H1 (cell line): ENCODE measurements around the gene PSKH1. TPM values are rescaled to one million over a fixed set of nuclear protein-coding genes. Genes with fewer than 3 reads are reported as not detected.

Experiments used
- CTCF ChIA-PET: fragments of 300-600 bp; sonication (Branson Sonifier 250); formaldehyde crosslinking; loops from one replicate; lab custom pipeline; 2021; ENCODE audit not compliant: partially characterized antibody; lab: Charles Lee
- POLR2A ChIA-PET: fragments of 300-600 bp; sonication (Branson Sonifier 250); formaldehyde crosslinking; loops from one replicate; lab custom pipeline; 2021; ENCODE audit warnings: inconsistent platforms; ENCODE audit not compliant: partially characterized antibody; lab: Charles Lee
- DNase-seq, 2 experiments: peaks; one replicate each; pipeline versions ENCODE4 v3.0.0 to v3.0.0-alpha.2; 2010 to 2022; ENCODE audit warnings: low spot score in 2 of 2, low read depth in 1 of 2, mixed read lengths in 1 of 2
- FAIRE-seq: peaks from 2 replicates; lab custom pipeline; 2011; peaks lifted over from hg19 to GRCh38; lab: Jason Lieb, UNC
- H2AFZ ChIP-seq: 2 replicates; pipeline ENCODE4 v1.8.1; 2012; ENCODE audit warnings: low read length, inconsistent platforms
- H2AK5ac ChIP-seq: 2 replicates; pipeline ENCODE4 v1.6.1; 2013; ENCODE audit warnings: low read depth, low read length
- H2BK120ac ChIP-seq: replicated peaks from 2 replicates; pipeline ENCODE3; 2013; ENCODE audit warnings: low read depth, low read length, inconsistent platforms
- H2BK12ac ChIP-seq: 2 replicates; pipeline ENCODE4 v1.6.1; 2013; ENCODE audit warnings: low read depth, low read length
- H2BK15ac ChIP-seq: 2 replicates; pipeline ENCODE4 v1.6.1; 2013; ENCODE audit warnings: low read length
- H2BK20ac ChIP-seq: 2 replicates; pipeline ENCODE4 v1.6.1; 2013; ENCODE audit warnings: low read length
- H2BK5ac ChIP-seq: 2 replicates; pipeline ENCODE4 v1.6.1; 2013; ENCODE audit warnings: low read depth, low read length
- H3K14ac ChIP-seq: 2 replicates; pipeline ENCODE4 v1.6.1; 2013; ENCODE audit warnings: inconsistent platforms; ENCODE audit not compliant: insufficient read length
- H3K18ac ChIP-seq: 2 replicates; pipeline ENCODE4 v1.6.1; 2013; ENCODE audit warnings: low read length; ENCODE audit errors: extremely low read depth
- H3K23ac ChIP-seq: 2 replicates; pipeline ENCODE4 v1.6.1; 2013; ENCODE audit warnings: inconsistent platforms; ENCODE audit not compliant: insufficient read length
- H3K23me2 ChIP-seq: 2 replicates; pipeline ENCODE4 v1.6.1; 2013; ENCODE audit warnings: low read depth, low read length
- H3K27ac ChIP-seq: 2 replicates; pipeline ENCODE4 v1.6.1; 2011; ENCODE audit warnings: low read depth, low read length, inconsistent platforms
- H3K27me3 ChIP-seq, 4 experiments: replicated peaks in 1 of 4; 1 replicate in 1 of 4; 2 replicates in 3 of 4; pipeline versions ENCODE4 v1.6.1 to v1.8.1; 2011 to 2013; ENCODE audit warnings: low read length in 3 of 4, mild to moderate bottlenecking in 3 of 4, inconsistent platforms in 2 of 4, mixed read lengths in 2 of 4, moderate library complexity in 1 of 4; ENCODE audit not compliant: control insufficient read depth in 3 of 4, insufficient read depth in 3 of 4; ENCODE audit errors: extremely low read depth in 1 of 4
- H3K36me3 ChIP-seq, 4 experiments: 2 replicates each; pipeline versions ENCODE4 v1.6.1 to v1.8.1; 2011 to 2013; ENCODE audit warnings: mild to moderate bottlenecking in 4 of 4, low read length in 3 of 4, moderate library complexity in 2 of 4, control low read depth in 1 of 4, inconsistent platforms in 1 of 4; ENCODE audit not compliant: insufficient read depth in 4 of 4, control insufficient read depth in 2 of 4
- H3K4ac ChIP-seq: replicated peaks from 2 replicates; pipeline ENCODE3; 2013; ENCODE audit warnings: low read length, low read depth, mixed read lengths, inconsistent platforms; ENCODE audit not compliant: insufficient read length
- H3K4me1 ChIP-seq, 4 experiments: replicated peaks in 1 of 4; 1 replicate in 1 of 4; 2 replicates in 3 of 4; pipeline versions ENCODE4 v1.6.1 to v1.8.1; 2011 to 2013; ENCODE audit warnings: low read length in 3 of 4, inconsistent platforms in 2 of 4, mixed read lengths in 1 of 4; ENCODE audit not compliant: insufficient read depth in 4 of 4, control insufficient read depth in 3 of 4
- H3K4me2 ChIP-seq, 2 experiments: 2 replicates each; pipeline versions ENCODE4 v1.6.1 to v1.8.1; 2011 to 2013; ENCODE audit warnings: low read depth in 2 of 2, low read length in 2 of 2, control low read depth in 1 of 2, inconsistent platforms in 1 of 2, mild to moderate bottlenecking in 1 of 2; ENCODE audit not compliant: insufficient read depth in 1 of 2
- H3K4me3 ChIP-seq, 4 experiments: fragments of 200-600, 300-600 bp in 1 of 4; sonication (generic), shearing (Covaris generic), sonication (Bioruptor Twin) in 1 of 4; 2 replicates each; pipeline versions ENCODE4 v1.5.1 to v1.8.1; 2011 to 2016; ENCODE audit warnings: low read length in 4 of 4, low read depth in 3 of 4, control low read depth in 2 of 4, inconsistent platforms in 2 of 4, mild to moderate bottlenecking in 2 of 4, mixed read lengths in 1 of 4, moderate library complexity in 1 of 4; ENCODE audit not compliant: insufficient read depth in 2 of 4; ENCODE audit errors: extremely low read depth in 1 of 4
- H3K56ac ChIP-seq: replicated peaks from 2 replicates; pipeline ENCODE3; 2013; ENCODE audit warnings: low read depth, mild to moderate bottlenecking, mixed read lengths, low read length, inconsistent platforms; ENCODE audit not compliant: insufficient read length
- H3K79me1 ChIP-seq: 2 replicates; pipeline ENCODE4 v1.6.1; 2013; ENCODE audit warnings: low read depth, low read length, control low read depth
- H3K79me2 ChIP-seq, 2 experiments: 2 replicates each; pipeline versions ENCODE4 v1.6.1 to v1.8.1; 2012 to 2013; ENCODE audit warnings: low read length in 2 of 2, mild to moderate bottlenecking in 2 of 2, inconsistent platforms in 1 of 2; ENCODE audit not compliant: insufficient read depth in 2 of 2, control insufficient read depth in 1 of 2
- H3K9ac ChIP-seq, 4 experiments: replicated peaks in 1 of 4; 1 replicate in 1 of 4; 2 replicates in 3 of 4; pipeline versions ENCODE4 v1.6.1 to v1.8.1; 2011 to 2013; ENCODE audit warnings: low read depth in 3 of 4, low read length in 3 of 4, control low read depth in 2 of 4, mild to moderate bottlenecking in 2 of 4, moderate library complexity in 2 of 4, inconsistent platforms in 1 of 4; ENCODE audit errors: extremely low read depth in 1 of 4
- H3K9me3 ChIP-seq, 2 experiments: 2 replicates each; pipeline versions ENCODE4 v1.6.1 to v1.8.1; 2012 to 2013; ENCODE audit warnings: mild to moderate bottlenecking in 2 of 2, moderate library complexity in 2 of 2, control low read depth in 1 of 2, inconsistent platforms in 1 of 2, low read depth in 1 of 2, low read length in 1 of 2, mixed read lengths in 1 of 2; ENCODE audit not compliant: insufficient read depth in 2 of 2
- H4K20me1 ChIP-seq, 2 experiments: replicated peaks in 1 of 2; 2 replicates each; pipeline versions ENCODE3 to v1.8.1; 2011 to 2013; ENCODE audit warnings: inconsistent platforms in 2 of 2, low read length in 2 of 2, mild to moderate bottlenecking in 1 of 2; ENCODE audit not compliant: insufficient read depth in 2 of 2, control insufficient read depth in 1 of 2
- H4K5ac ChIP-seq: 2 replicates; pipeline ENCODE4 v1.6.1; 2013; ENCODE audit warnings: low read length, low read depth, mixed read lengths, inconsistent platforms; ENCODE audit not compliant: insufficient read length
- H4K8ac ChIP-seq: 2 replicates; pipeline ENCODE4 v1.8.0; 2013; ENCODE audit warnings: mild to moderate bottlenecking, moderate library complexity, low read length, inconsistent platforms; ENCODE audit not compliant: insufficient read depth; ENCODE audit errors: extremely low read depth
- H4K91ac ChIP-seq: replicated peaks from 2 replicates; pipeline ENCODE3; 2013; ENCODE audit warnings: low read length, mixed read lengths, inconsistent platforms; ENCODE audit not compliant: insufficient read length
- BACH1 ChIP-seq: IDR thresholded peaks from 2 replicates; pipeline ENCODE4 v1.6.1; 2012; ENCODE audit warnings: low read length, improper control_type of control experiment
- CBX5 ChIP-seq: fragments of 300-800, 300-1000 bp; sonication (generic); IDR thresholded peaks from 2 replicates; pipeline ENCODE4 v1.7.1; 2016; ENCODE audit warnings: antibody characterized with exemption, low read length, low read depth
- GTF2F1 ChIP-seq: IDR thresholded peaks from 2 replicates; pipeline ENCODE4 v1.6.1; 2012; ENCODE audit warnings: low read depth, low read length, improper control_type of control experiment, borderline replicate concordance
- HDAC6 ChIP-seq: IDR thresholded peaks from one replicate; pipeline ENCODE4 v1.7.1; 2012; ENCODE audit warnings: low read depth, mild to moderate bottlenecking, inconsistent platforms, low read length, moderate library complexity
- NRF1 ChIP-seq: IDR thresholded peaks from 2 replicates; pipeline ENCODE4 v1.6.1; 2011; ENCODE audit warnings: mild to moderate bottlenecking, low read depth, low read length, improper control_type of control experiment
- SAP30 ChIP-seq: fragments of 300-600 bp; sonication (generic); IDR thresholded peaks from 2 replicates; pipeline ENCODE4 v1.7.1; 2012; ENCODE audit warnings: low read length, moderate library complexity, mild to moderate bottlenecking, inconsistent platforms; ENCODE audit not compliant: insufficient read depth, insufficient replicate concordance
- SIN3A ChIP-seq, 2 experiments: IDR thresholded peaks in 1 of 2; conservative IDR thresholded peaks in 1 of 2; 2 replicates each; pipeline ENCODE4 v1.6.1; 2011 to 2012; ENCODE audit warnings: low read length in 2 of 2, improper control_type of control experiment in 1 of 2, low read depth in 1 of 2, mild to moderate bottlenecking in 1 of 2
- TEAD4 ChIP-seq: IDR thresholded peaks from 2 replicates; pipeline ENCODE4 v1.6.1; 2012; ENCODE audit warnings: low read depth, low read length, inconsistent platforms, mixed read lengths
- WGBS, 2 experiments: shearing (Covaris generic) in 1 of 2; methylation state at CpG; one replicate each; pipeline versions ENCODE4 v1.1.6 to v1.1.7; 2013 to 2015; ENCODE audit warnings: low lambda C conversion rate in 2 of 2, mixed read lengths in 2 of 2, inconsistent platforms in 1 of 2, low coverage in 1 of 2, missing lambda C conversion rate in 1 of 2; ENCODE audit not compliant: insufficient replicate concordance in 2 of 2, insufficient coverage in 1 of 2, insufficient read length in 1 of 2; ENCODE audit errors: extremely low coverage in 1 of 2, missing lambda C conversion rate in 1 of 2; 5-methylcytosine and 5-hydroxymethylcytosine counted together
- polyA plus RNA-seq, 7 experiments: library from polyadenylated mRNA; depleted of rRNA in 3 of 7; stranded (reverse) in 5 of 7; unstranded in 2 of 7; fragments of >200 nt in 5 of 7; fragments of 200-250 nt in 2 of 7; gene quantifications; 1 replicate in 5 of 7; 2 replicates in 1 of 7; 4 replicates in 1 of 7; pipeline versions ENCODE4 v1.2.1 to v1.2.3, GENCODE V29; 2011 to 2013; ENCODE audit warnings: missing spikeins in 2 of 7, mixed read lengths in 2 of 7
- total RNA-seq: library from RNA; stranded (reverse); fragmentation: NEBNext Ultra II Directional; extraction: Animal tissue kit (Norgen Biotek cat#: 25700); gene quantifications from 2 replicates; pipeline ENCODE4 v1.2.1, GENCODE V29; 2021

PSKH1 gene
- total and polyA plus RNA-seq, 2 of the 8 experiments (the other 6 are each of a cell fraction or from before 2014, with no cell fraction given) = 24.8 to 51.0 TPM

GRCh38 chr16:67910158-67910557 is 17.1 kb downstream of the PSKH1 start:
- Histone ChIP-seq H4K20me1 (peaks cover 0 to 4% of the 10 kb centered on the region in 2 experiments), H3K23ac (no peak overlapping the region), H3K18ac (no peak overlapping the region), H2AK5ac (no peak overlapping the region), H3K27ac (no peak overlapping the region), H2BK15ac (no peak overlapping the region), H3K27me3 (no peaks in the 10 kb centered on the region), H4K5ac (no peak overlapping the region), H4K8ac (no peak overlapping the region), H3K4me2 (no peak overlapping the region), H4K91ac (no peak overlapping the region), H3K9me3 (no peaks in the 10 kb centered on the region), H2AFZ (no peak overlapping the region), H3K36me3 (peaks cover 0 to 17% (median 5%) of the 10 kb centered on the region in 4 experiments; a peak in 5 of 8 replicates), H3K79me2 (no peaks in the 10 kb centered on the region), H2BK5ac (no peak overlapping the region), H3K79me1 (peaks cover 8% of the 10 kb centered on the region; the same call in 1 of the 2 replicates), H3K14ac (no peak overlapping the region), H3K23me2 (no peaks in the 10 kb centered on the region; the same call in 1 of the 2 replicates), H3K4ac (no peak overlapping the region), H3K4me3 (no peak overlapping the region), H3K56ac (no peak overlapping the region), H2BK20ac (no peak overlapping the region), H2BK120ac (no peak overlapping the region), H3K4me1 (peaks cover 0 to 6% (median 3%) of the 10 kb centered on the region in 4 experiments; a peak in 4 of 7 replicates), H2BK12ac (no peak overlapping the region), H3K9ac (no peak overlapping the region)
- no peak for TF ChIP-seq SIN3A (conservative IDR thresholded peaks at IDR 0.05 in 1 of 2, IDR thresholded peaks at IDR 0.05 in 1 of 2; ENCODE audit: low read depth in 1 of 2, low read length in 2 of 2)
- no peak for TF ChIP-seq HDAC6
- TF ChIP-seq NRF1 = no peak
- no peak for TF ChIP-seq CBX5
- TF ChIP-seq BACH1 = no peak
- no peak for TF ChIP-seq GTF2F1
- TF ChIP-seq SAP30 = no peak
- no peak for TF ChIP-seq TEAD4
- DNase-seq = no peak
- CTCF ChIA-PET = interaction anchor here (0.6 to 7.6 kb wide), 8 partner anchors 13 to 202 kb away, joined by 3 to 74 read pairs (median 5); partner anchors contain the start of gene NRN1L
- POLR2A ChIA-PET = interaction anchor here (0.7 to 3.4 kb wide), 3 partner anchors 25 to 196 kb away, joined by 3 to 9 read pairs (median 3); no protein-coding TSS in a partner anchor
- 91% methylated on average over 2 of the region's 2 CpGs; no CpG with 5 or more reads in 1 of the 2 experiments for WGBS, 2 experiments
- no peak for FAIRE-seq
